HFF-Myc (cell line): ENCODE data around the gene DHRSX.
"Not testable (repeated sequence)": the region's sequence is repeated elsewhere in the genome, so short reads cannot be mapped to it uniquely, and the experiment has no call there.

Source experiments
- DNase-seq: peaks from one replicate; pipeline ENCODE4 v3.0.0-alpha.2; 2011; ENCODE audit warnings: low read depth; ENCODE audit errors: extremely low read depth
- H3K4me3 ChIP-seq: replicated peaks from 2 replicates; pipeline ENCODE4 v1.5.1; 2011; ENCODE audit warnings: low read depth, mild to moderate bottlenecking, control low read depth, low read length
- CTCF ChIP-seq: IDR thresholded peaks from 2 replicates; pipeline ENCODE4 v1.5.1; 2012; ENCODE audit warnings: mild to moderate bottlenecking, low read depth, low read length, control low read depth; ENCODE audit errors: missing control alignments

The DHRSX gene

GRCh38 chrX:2242326-2242725, 258.4 kb downstream of the DHRSX start:
- DNase-seq: no peak
- no peak for TF ChIP-seq CTCF
- H3K4me3 ChIP-seq: no peak overlapping the region

GRCh38 chrX:2241496-2241895, 259.3 kb downstream of the DHRSX start:
- H3K4me3 ChIP-seq, DNase-seq: not testable (repeated sequence)

GRCh38 chrX:2240761-2241160, 260.0 kb downstream of the DHRSX start:
- not testable (repeated sequence) for H3K4me3 ChIP-seq, DNase-seq

- TF ChIP-seq CTCF: no peak
- DNase-seq: no peak
- H3K4me3 ChIP-seq: no peak overlapping the region
These were observed 262.8 kb downstream of the DHRSX start for GRCh38 chrX:2237976-2238375.

- no peak for TF ChIP-seq CTCF
- no peak overlapping the region for H3K4me3 ChIP-seq
- no peak for DNase-seq
These were observed 269.1 kb downstream of the DHRSX start for GRCh38 chrX:2231570-2232192.

- H3K4me3 ChIP-seq: no peak overlapping the region
- DNase-seq: no peak
- no peak for TF ChIP-seq CTCF
These were observed 270.3 kb downstream of the DHRSX start for GRCh38 chrX:2230457-2230856.

- no peak for TF ChIP-seq CTCF
These were observed 272.2 kb downstream of the DHRSX start for GRCh38 chrX:2228536-2228935.

GRCh38 chrX:2226906-2227656, 273.7 kb downstream of the DHRSX start:
- H3K4me3 ChIP-seq: no peak overlapping the region
- DNase-seq: no peak
- TF ChIP-seq CTCF: no peak

More at GRCh38 chrX:2228536-2228935, 272.2 kb downstream of the DHRSX start:
- DNase-seq: no peak
- H3K4me3 ChIP-seq: no peak overlapping the region
